Panc1 (cell line): ENCODE results near the gene RAB8A. TPM values are rescaled to one million over a fixed set of nuclear protein-coding genes. Genes with fewer than 3 reads are reported as not detected.

ENCODE experiments used
- ATAC-seq: fragments of 200-7000 bp; cut with Tn5 transposase; 2 replicates; pipeline ENCODE4 v1.9.1; 2020; ENCODE audit warnings: mild to moderate bottlenecking, moderate library complexity
- BruUV-seq: library from RNA; stranded (reverse); fragments of 400-500 nt; replicated peaks from 2 replicates; lab custom pipeline; 2021; lab: Mats Ljungman, UMichigan
- CTCF ChIA-PET: fragments of 300-600 bp; sonication (Branson Sonifier 250); formaldehyde crosslinking; loops from one replicate; lab custom pipeline; 2022; ENCODE audit warnings: antibody characterized with exemption; lab: Charles Lee
- POLR2A ChIA-PET: fragments of 300-600 bp; sonication (Branson Sonifier 250); formaldehyde crosslinking; loops from one replicate; lab custom pipeline; 2022; ENCODE audit warnings: antibody characterized with exemption; lab: Charles Lee
- DNase-seq: peaks from one replicate; pipeline ENCODE4 v3.0.0-alpha.2; 2010; ENCODE audit warnings: low read depth, low spot score
- H3K27ac ChIP-seq: 2 replicates; pipeline ENCODE4 v1.5.1; 2011; ENCODE audit warnings: mild to moderate bottlenecking, low read length, inconsistent platforms
- H3K27me3 ChIP-seq: fragments of 200-500 bp; sonication (Bioruptor generic); 2 replicates; pipeline ENCODE4 v1.6.0; 2014; ENCODE audit warnings: low read length, inconsistent platforms; ENCODE audit not compliant: control insufficient read depth, insufficient read depth
- H3K36me3 ChIP-seq: fragments of 200-500 bp; sonication (Bioruptor generic); 2 replicates; pipeline ENCODE4 v1.5.1; 2014; ENCODE audit warnings: inconsistent platforms, mild to moderate bottlenecking, low read length, moderate library complexity; ENCODE audit not compliant: control insufficient read depth, insufficient read depth
- H3K4me1 ChIP-seq: 2 replicates; pipeline ENCODE4 v1.5.1; 2011; ENCODE audit warnings: inconsistent platforms, mild to moderate bottlenecking, low read length, moderate library complexity; ENCODE audit not compliant: control insufficient read depth, insufficient read depth
- H3K4me3 ChIP-seq, 2 experiments: 2 replicates each; pipeline ENCODE4 v1.5.1; 2011 to 2012; ENCODE audit warnings: low read depth in 2 of 2, low read length in 2 of 2, mild to moderate bottlenecking in 2 of 2, inconsistent platforms in 1 of 2, moderate library complexity in 1 of 2
- H3K9me3 ChIP-seq: fragments of 200-500 bp; sonication (Bioruptor generic); 2 replicates; pipeline ENCODE4 v1.5.1; 2014; ENCODE audit warnings: low read depth, mild to moderate bottlenecking, inconsistent platforms, low read length, moderate library complexity; ENCODE audit not compliant: control insufficient read depth, insufficient read depth
- POLR2AphosphoS5 ChIP-seq: IDR thresholded peaks from 2 replicates; pipeline ENCODE4 v1.6.1; 2012; ENCODE audit warnings: mild to moderate bottlenecking, low read depth, low read length, moderate library complexity
- SIN3A ChIP-seq: IDR thresholded peaks from 2 replicates; pipeline ENCODE4 v1.6.1; 2012; ENCODE audit warnings: low read depth, mild to moderate bottlenecking, low read length, moderate library complexity, borderline replicate concordance; ENCODE audit not compliant: insufficient read depth
- TCF7L2 ChIP-seq: IDR thresholded peaks from 2 replicates; pipeline ENCODE4 v1.6.1; 2011; ENCODE audit warnings: mild to moderate bottlenecking, low read depth, low read length, inconsistent platforms
- in situ Hi-C: cut with HindIII; loops from 2 replicates; pipeline ENCODE4 v1.10.0; 2016; ENCODE audit warnings: low sequenced_read_pairs, low pct_unique_long_range_greater_than_20kb
- intact Hi-C: fragments of 100-400 bp; cut with micrococcal nuclease; formaldehyde crosslinking; loops from one replicate; pipeline ENCODE4 v1.10.0; 2022; ENCODE audit not compliant: unreplicated experiment
- total RNA-seq: library from RNA; stranded (reverse); gene quantifications from one replicate; pipeline ENCODE4 v1.2.1, GENCODE V29; 2021; ENCODE audit not compliant: unreplicated experiment
- TF ChIP-seq, protein P1 (sequence below): fragments of 450-650 bp; IDR thresholded peaks from 2 replicates; pipeline ENCODE4 v1.5.1; 2017; ENCODE audit warnings: mild to moderate bottlenecking
- TF ChIP-seq, protein P2 (sequence below), 2 experiments: IDR thresholded peaks; 2 replicates each; pipeline ENCODE4 v1.6.1; 2011 to 2012; ENCODE audit warnings: low read depth in 2 of 2, control low read depth in 1 of 2, low read length in 1 of 2, mild to moderate bottlenecking in 1 of 2, moderate library complexity in 1 of 2; ENCODE audit not compliant: insufficient read depth in 1 of 2

The RAB8A gene
- total RNA-seq, 1 experiment from 2014 or later = 75.8 TPM

DNA sequence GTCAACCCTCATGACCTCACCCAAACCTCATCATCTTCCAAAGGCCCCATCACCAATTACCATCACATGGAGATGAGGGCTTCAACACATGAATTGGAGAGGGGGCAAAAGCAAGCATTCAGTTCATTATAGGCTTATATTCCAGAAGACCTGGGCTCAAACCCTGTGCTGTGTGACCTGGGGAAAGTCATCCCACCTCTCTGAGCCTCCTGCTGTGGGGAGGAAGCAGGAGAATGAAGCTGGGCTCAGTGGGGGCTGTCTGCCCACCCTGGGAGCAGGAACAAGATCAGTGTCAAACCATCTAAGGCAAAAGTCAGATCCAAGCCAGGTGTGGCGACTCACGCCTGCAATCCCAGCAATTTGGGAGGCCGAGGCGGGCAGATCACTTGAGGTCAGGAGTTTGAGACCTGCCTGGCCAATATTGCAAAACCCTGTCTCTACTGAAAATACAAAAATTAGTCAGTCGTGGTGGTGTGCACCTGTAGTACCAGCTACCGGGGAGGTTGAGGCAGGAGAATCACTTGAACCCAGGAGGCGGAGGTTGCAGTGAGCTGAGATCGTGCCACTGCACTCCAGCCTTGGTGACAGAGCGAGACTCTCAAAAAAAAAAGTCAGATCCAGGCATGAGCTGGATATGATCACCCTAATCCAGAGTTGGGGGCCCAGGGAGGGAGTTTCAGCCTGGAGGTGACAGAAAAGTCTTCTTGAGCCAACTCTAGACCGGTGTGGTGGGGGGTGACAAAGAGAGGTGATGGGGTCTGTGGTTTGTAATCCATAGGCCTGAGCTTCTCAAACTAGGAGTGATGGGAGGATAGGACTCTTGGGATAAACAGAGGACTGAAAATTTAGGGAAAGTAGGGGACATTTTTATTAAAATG is 37.0 kb upstream of the RAB8A start:
- TF ChIP-seq, protein P1, sequence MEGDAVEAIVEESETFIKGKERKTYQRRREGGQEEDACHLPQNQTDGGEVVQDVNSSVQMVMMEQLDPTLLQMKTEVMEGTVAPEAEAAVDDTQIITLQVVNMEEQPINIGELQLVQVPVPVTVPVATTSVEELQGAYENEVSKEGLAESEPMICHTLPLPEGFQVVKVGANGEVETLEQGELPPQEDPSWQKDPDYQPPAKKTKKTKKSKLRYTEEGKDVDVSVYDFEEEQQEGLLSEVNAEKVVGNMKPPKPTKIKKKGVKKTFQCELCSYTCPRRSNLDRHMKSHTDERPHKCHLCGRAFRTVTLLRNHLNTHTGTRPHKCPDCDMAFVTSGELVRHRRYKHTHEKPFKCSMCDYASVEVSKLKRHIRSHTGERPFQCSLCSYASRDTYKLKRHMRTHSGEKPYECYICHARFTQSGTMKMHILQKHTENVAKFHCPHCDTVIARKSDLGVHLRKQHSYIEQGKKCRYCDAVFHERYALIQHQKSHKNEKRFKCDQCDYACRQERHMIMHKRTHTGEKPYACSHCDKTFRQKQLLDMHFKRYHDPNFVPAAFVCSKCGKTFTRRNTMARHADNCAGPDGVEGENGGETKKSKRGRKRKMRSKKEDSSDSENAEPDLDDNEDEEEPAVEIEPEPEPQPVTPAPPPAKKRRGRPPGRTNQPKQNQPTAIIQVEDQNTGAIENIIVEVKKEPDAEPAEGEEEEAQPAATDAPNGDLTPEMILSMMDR = no peak
- TF ChIP-seq TCF7L2 = no peak
- no peak for TF ChIP-seq SIN3A
- TF ChIP-seq, protein P2, sequence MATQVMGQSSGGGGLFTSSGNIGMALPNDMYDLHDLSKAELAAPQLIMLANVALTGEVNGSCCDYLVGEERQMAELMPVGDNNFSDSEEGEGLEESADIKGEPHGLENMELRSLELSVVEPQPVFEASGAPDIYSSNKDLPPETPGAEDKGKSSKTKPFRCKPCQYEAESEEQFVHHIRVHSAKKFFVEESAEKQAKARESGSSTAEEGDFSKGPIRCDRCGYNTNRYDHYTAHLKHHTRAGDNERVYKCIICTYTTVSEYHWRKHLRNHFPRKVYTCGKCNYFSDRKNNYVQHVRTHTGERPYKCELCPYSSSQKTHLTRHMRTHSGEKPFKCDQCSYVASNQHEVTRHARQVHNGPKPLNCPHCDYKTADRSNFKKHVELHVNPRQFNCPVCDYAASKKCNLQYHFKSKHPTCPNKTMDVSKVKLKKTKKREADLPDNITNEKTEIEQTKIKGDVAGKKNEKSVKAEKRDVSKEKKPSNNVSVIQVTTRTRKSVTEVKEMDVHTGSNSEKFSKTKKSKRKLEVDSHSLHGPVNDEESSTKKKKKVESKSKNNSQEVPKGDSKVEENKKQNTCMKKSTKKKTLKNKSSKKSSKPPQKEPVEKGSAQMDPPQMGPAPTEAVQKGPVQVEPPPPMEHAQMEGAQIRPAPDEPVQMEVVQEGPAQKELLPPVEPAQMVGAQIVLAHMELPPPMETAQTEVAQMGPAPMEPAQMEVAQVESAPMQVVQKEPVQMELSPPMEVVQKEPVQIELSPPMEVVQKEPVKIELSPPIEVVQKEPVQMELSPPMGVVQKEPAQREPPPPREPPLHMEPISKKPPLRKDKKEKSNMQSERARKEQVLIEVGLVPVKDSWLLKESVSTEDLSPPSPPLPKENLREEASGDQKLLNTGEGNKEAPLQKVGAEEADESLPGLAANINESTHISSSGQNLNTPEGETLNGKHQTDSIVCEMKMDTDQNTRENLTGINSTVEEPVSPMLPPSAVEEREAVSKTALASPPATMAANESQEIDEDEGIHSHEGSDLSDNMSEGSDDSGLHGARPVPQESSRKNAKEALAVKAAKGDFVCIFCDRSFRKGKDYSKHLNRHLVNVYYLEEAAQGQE (IDR thresholded peaks at IDR 0.05; ENCODE audit: insufficient read depth in 1 of 2, low read depth in 2 of 2, low read length in 1 of 2) = no peak
- no peak for TF ChIP-seq POLR2AphosphoS5
- CTCF ChIA-PET = no interaction called here
- POLR2A ChIA-PET = interaction anchor here (0.6 to 0.8 kb wide), 2 partner anchors 42 to 43 kb away, joined by 3 to 12 read pairs; no protein-coding TSS in a partner anchor
- peaks cover 23% of the 10 kb centered on the region for H3K4me1 ChIP-seq
- H3K9me3 ChIP-seq = no peaks in the 10 kb centered on the region
- BruUV-seq = no TSS peak
- intact Hi-C loops (no loop called here), in situ Hi-C loops (no loop called here)
- no peak overlapping the region for H3K4me3 ChIP-seq
- DNase-seq (no peak), ATAC-seq (no peak)
- H3K36me3 ChIP-seq = no peaks in the 10 kb centered on the region
- no peak overlapping the region for H3K27ac ChIP-seq
- H3K27me3 ChIP-seq = no peaks in the 10 kb centered on the region

DNA sequence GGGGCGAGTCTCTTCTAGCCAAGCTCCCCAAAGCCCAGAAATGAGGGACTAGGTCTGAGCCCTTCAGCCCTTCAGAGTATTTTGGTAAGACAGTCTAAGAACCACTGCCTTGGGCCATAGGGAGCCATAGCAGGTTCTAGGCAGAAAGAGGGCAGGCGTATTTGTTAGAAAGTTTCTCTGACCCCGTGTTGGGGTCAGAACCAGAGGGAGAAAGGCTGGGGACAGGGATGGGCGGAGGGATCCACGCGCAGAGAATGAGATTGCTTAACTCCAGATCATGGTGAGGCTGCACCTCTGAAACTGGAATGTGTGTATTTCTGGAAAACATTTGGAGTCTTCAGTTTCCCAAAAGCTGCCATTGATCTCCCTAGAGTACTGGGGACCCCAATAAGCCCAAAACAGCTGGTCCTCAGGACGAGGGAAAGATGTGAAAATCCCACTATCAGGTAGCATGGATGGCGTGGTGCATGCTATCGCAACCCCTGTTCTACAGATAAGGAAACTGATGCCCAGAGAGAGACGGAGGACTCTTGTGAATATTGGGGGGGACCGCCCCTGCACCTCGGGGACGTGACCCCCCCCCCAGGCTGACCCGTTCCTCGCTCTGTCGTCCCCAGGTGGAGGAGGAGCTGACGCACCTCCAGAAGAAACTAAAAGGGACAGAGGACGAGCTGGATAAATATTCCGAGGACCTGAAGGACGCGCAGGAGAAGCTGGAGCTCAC is 36.1 kb upstream of the RAB8A start:
- Histone ChIP-seq H3K27me3 (no peaks in the 10 kb centered on the region), H3K4me3 (peak overlapping the region; percentile 59 to 63), H3K4me1 (peaks cover 18% of the 10 kb centered on the region), H3K9me3 (no peaks in the 10 kb centered on the region), H3K27ac (no peak overlapping the region), H3K36me3 (no peaks in the 10 kb centered on the region)
- ChIA-PET POLR2A (interaction anchor here (0.6 to 0.7 kb wide), 2 partner anchors 42 to 109 kb away, joined by 3 to 5 read pairs; partner anchors contain the start of gene FAM32A), CTCF (interaction anchor here (0.7 to 1.0 kb wide), 2 partner anchors 34 to 223 kb away, joined by 3 to 9 read pairs; no protein-coding TSS in a partner anchor)
- intact Hi-C loops = no loop called here
- no peak for DNase-seq
- TSS peak; percentile 87 for BruUV-seq
- ATAC-seq = no peak
- in situ Hi-C loops = no loop called here
- TF ChIP-seq POLR2AphosphoS5 = no peak
- TF ChIP-seq, protein P1 = no peak
